Trophoblast cell (in vitro differentiated cells and primary cell): ENCODE results near the gene EPB41L5.

ENCODE experiments used
- DNase-seq, 2 donors: peaks; one replicate each; pipeline ENCODE4 v3.0.0-alpha.2; 2016
- H2AFZ ChIP-seq: 2 replicates; pipeline ENCODE4 v1.6.1; 2013; ENCODE audit warnings: low read length, moderate library complexity, mild to moderate bottlenecking; ENCODE audit not compliant: insufficient read depth, poor library complexity
- H2AK5ac ChIP-seq: 2 replicates; pipeline ENCODE4 v1.6.1; 2013; ENCODE audit warnings: mild to moderate bottlenecking, low read length
- H2BK120ac ChIP-seq: 2 replicates; pipeline ENCODE4 v1.6.1; 2013; ENCODE audit warnings: low read length, mild to moderate bottlenecking, moderate library complexity; ENCODE audit not compliant: insufficient read depth, poor library complexity
- H2BK12ac ChIP-seq: 2 replicates; pipeline ENCODE4 v1.6.1; 2013; ENCODE audit warnings: mild to moderate bottlenecking, low read length, moderate library complexity
- H2BK5ac ChIP-seq: 2 replicates; pipeline ENCODE4 v1.6.1; 2013; ENCODE audit warnings: low read length, low read depth, moderate library complexity, mild to moderate bottlenecking; ENCODE audit not compliant: poor library complexity
- H3K14ac ChIP-seq: 2 replicates; pipeline ENCODE4 v1.6.1; 2013; ENCODE audit warnings: mild to moderate bottlenecking, low read length
- H3K18ac ChIP-seq: 2 replicates; pipeline ENCODE4 v1.6.1; 2013; ENCODE audit warnings: mild to moderate bottlenecking, low read length
- H3K23ac ChIP-seq: 2 replicates; pipeline ENCODE4 v1.6.1; 2013; ENCODE audit warnings: low read length
- H3K27ac ChIP-seq: 2 replicates; pipeline ENCODE4 v1.5.1; 2013; ENCODE audit warnings: low read depth, mild to moderate bottlenecking, inconsistent platforms, low read length, moderate library complexity
- H3K27me3 ChIP-seq: 2 replicates; pipeline ENCODE4 v1.6.1; 2013; ENCODE audit warnings: inconsistent platforms, mild to moderate bottlenecking, low read length, moderate library complexity; ENCODE audit not compliant: insufficient read depth
- H3K36me3 ChIP-seq, 2 experiments: 1 replicate in 1 of 2; 2 replicates in 1 of 2; pipeline ENCODE4 v1.6.1; 2013; ENCODE audit warnings: low read length in 2 of 2, mild to moderate bottlenecking in 2 of 2, moderate library complexity in 1 of 2; ENCODE audit not compliant: insufficient read depth in 2 of 2, control insufficient read depth in 1 of 2
- H3K4ac ChIP-seq: 2 replicates; pipeline ENCODE4 v1.6.1; 2013; ENCODE audit warnings: low read depth, mild to moderate bottlenecking, low read length, moderate library complexity
- H3K4me1 ChIP-seq, 2 experiments: 1 replicate in 1 of 2; 2 replicates in 1 of 2; pipeline ENCODE4 v1.6.1; 2013; ENCODE audit warnings: low read length in 2 of 2, mild to moderate bottlenecking in 2 of 2, moderate library complexity in 1 of 2; ENCODE audit not compliant: insufficient read depth in 2 of 2, control insufficient read depth in 1 of 2
- H3K4me2 ChIP-seq: 2 replicates; pipeline ENCODE4 v1.6.1; 2013; ENCODE audit warnings: inconsistent platforms, mild to moderate bottlenecking, low read length, moderate library complexity
- H3K4me3 ChIP-seq: 2 replicates; pipeline ENCODE4 v1.5.1; 2013; ENCODE audit warnings: mild to moderate bottlenecking, low read depth, low read length, inconsistent platforms
- H3K79me1 ChIP-seq: one replicate; pipeline ENCODE4 v1.6.1; 2013; ENCODE audit warnings: low read length
- H3K79me2 ChIP-seq: 2 replicates; pipeline ENCODE4 v1.6.1; 2013; ENCODE audit warnings: low read length, mild to moderate bottlenecking; ENCODE audit not compliant: control insufficient read depth, insufficient read depth, poor library complexity
- H3K9ac ChIP-seq: 2 replicates; pipeline ENCODE4 v1.6.1; 2013; ENCODE audit warnings: mild to moderate bottlenecking, low read length
- H3K9me3 ChIP-seq: 2 replicates; pipeline ENCODE4 v1.6.1; 2013; ENCODE audit warnings: low read depth, mild to moderate bottlenecking, control low read depth, inconsistent platforms, low read length; ENCODE audit not compliant: insufficient read depth
- H4K12ac ChIP-seq: 2 replicates; pipeline ENCODE4 v1.6.1; 2013; ENCODE audit warnings: low read depth, mild to moderate bottlenecking, low read length, moderate library complexity
- H4K8ac ChIP-seq: 2 replicates; pipeline ENCODE4 v1.6.1; 2013; ENCODE audit warnings: low read depth, mild to moderate bottlenecking, low read length, moderate library complexity
- H4K91ac ChIP-seq: one replicate; pipeline ENCODE4 v1.6.1; 2013; ENCODE audit warnings: low read depth, mild to moderate bottlenecking, low read length, moderate library complexity
- WGBS: extraction: QIAGEN DNeasy Blood & Tissue Kit; methylation state at CpG from one replicate; pipeline ENCODE4 v1.1.7; 2013; ENCODE audit warnings: missing lambda C conversion rate; ENCODE audit not compliant: insufficient read length, insufficient coverage; ENCODE audit errors: extremely low coverage; 5-methylcytosine and 5-hydroxymethylcytosine counted together

The EPB41L5 gene

DNA sequence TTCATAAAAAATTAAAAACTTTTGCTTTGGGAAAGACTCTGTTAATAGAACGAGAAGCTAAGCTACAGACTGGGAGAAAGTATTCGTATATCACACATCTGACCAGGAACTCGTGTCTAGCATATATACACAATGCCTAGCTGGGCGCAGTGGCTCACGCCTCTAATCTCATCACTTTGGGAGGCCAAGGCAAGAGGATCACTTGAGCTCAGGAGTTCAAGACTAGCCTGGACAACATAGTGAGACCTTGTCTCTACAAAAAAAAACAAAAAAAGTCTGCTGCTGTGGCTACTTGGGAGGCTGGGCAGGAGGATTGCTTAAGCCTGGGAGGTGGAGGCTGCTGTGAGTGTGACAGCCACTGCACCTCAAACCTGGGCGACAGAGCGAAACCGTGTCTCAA is 46.6 kb downstream of the EPB41L5 start:
- H3K79me1 ChIP-seq: no peaks in the 10 kb centered on the region

DNA sequence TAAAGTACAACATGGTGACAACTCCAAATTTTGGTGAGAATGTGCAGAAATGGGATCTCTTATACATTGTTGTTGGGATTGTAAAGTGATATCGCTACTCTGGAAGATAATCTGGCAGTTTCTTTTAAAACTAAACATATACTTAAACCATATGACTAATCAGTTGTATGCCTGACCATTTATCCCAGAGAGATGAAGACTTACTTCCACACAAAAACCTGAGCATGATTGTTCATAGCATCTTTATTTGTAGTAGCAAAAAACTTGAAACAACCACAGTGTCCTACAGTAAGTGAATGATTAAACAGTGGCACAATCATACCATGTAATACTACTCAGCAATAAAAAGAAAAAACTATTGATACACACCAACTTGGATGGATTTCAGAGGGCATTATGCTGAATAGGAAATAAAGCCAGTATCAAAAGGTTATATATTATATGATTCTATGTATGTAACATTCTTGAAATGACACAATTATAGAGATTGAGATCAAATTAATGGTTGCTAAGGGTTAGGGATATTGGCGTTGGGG is 47.3 kb downstream of the EPB41L5 start:
- Histone ChIP-seq H3K4me3 (no peak overlapping the region), H2BK120ac (no peak overlapping the region), H3K23ac (no peak overlapping the region), H4K12ac (no peak overlapping the region), H3K9ac (no peak overlapping the region), H3K27ac (no peak overlapping the region), H2AK5ac (no peak overlapping the region), H3K9me3 (no peaks in the 10 kb centered on the region), H3K18ac (no peak overlapping the region), H3K4me2 (no peak overlapping the region), H3K14ac (no peak overlapping the region), H2AFZ (no peak overlapping the region), H3K79me1 (no peaks in the 10 kb centered on the region), H2BK5ac (no peak overlapping the region), H4K8ac (no peak overlapping the region), H3K27me3 (no peaks in the 10 kb centered on the region), H3K79me2 (no peaks in the 10 kb centered on the region), H2BK12ac (no peak overlapping the region), H3K4ac (no peak overlapping the region), H3K36me3 (no peaks in the 10 kb centered on the region), H3K4me1 (no peaks in the 10 kb centered on the region), H4K91ac (no peak overlapping the region)
- peak in 1 of 2 donors; percentile 15 for DNase-seq
- no CpG with 5 or more reads among the region's 2 CpGs for WGBS

More for the DNA sequence above, 46.6 kb downstream of the EPB41L5 start:
- Histone ChIP-seq H3K18ac (no peak overlapping the region), H3K4me2 (no peak overlapping the region), H3K27me3 (no peaks in the 10 kb centered on the region), H2BK12ac (no peak overlapping the region), H4K12ac (no peak overlapping the region), H2BK5ac (no peak overlapping the region), H3K4ac (no peak overlapping the region), H3K4me1 (no peaks in the 10 kb centered on the region), H3K27ac (no peak overlapping the region), H2AK5ac (no peak overlapping the region), H3K36me3 (no peaks in the 10 kb centered on the region), H3K9me3 (no peaks in the 10 kb centered on the region), H3K9ac (no peak overlapping the region), H3K79me2 (no peaks in the 10 kb centered on the region), H2BK120ac (no peak overlapping the region), H4K8ac (no peak overlapping the region), H3K23ac (no peak overlapping the region), H4K91ac (no peak overlapping the region), H3K14ac (no peak overlapping the region), H3K4me3 (no peak overlapping the region), H2AFZ (no peak overlapping the region)
- DNase-seq: no peak
- WGBS: no CpG with 5 or more reads among the region's 8 CpGs

DNA sequence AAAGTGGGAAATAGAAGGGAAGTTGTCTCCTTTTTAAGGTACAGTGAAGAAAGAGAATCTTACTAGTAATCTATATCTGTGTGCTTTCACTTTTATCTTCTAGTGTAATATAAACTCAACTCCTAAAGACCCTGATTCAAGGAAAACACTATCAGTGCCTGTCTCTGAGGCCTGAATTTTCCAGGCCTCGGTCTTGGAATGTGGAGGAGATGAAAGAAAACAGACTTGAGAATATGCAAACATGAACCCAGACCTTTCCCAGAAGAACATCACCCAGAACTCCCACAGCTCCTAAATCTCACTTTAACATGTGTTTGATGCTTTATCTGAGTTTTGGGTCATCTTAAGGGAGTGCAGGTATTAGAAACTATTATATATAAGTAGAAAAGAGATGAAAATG is 51.8 kb downstream of the EPB41L5 start:
- Histone ChIP-seq H3K27ac (no peak overlapping the region), H3K4me2 (no peak overlapping the region), H4K91ac (no peak overlapping the region), H3K23ac (no peak overlapping the region), H2BK120ac (no peak overlapping the region), H3K18ac (no peak overlapping the region), H2BK5ac (no peak overlapping the region), H3K9me3 (no peaks in the 10 kb centered on the region), H3K9ac (no peak overlapping the region), H3K79me1 (no peaks in the 10 kb centered on the region), H4K8ac (no peak overlapping the region), H3K36me3 (no peaks in the 10 kb centered on the region), H3K79me2 (no peaks in the 10 kb centered on the region), H2BK12ac (no peak overlapping the region), H2AK5ac (no peak overlapping the region), H3K4me1 (no peaks in the 10 kb centered on the region), H3K4ac (no peak overlapping the region), H4K12ac (no peak overlapping the region), H3K27me3 (no peaks in the 10 kb centered on the region), H3K4me3 (no peak overlapping the region), H3K14ac (no peak overlapping the region), H2AFZ (no peak overlapping the region)
- WGBS: no CpG with 5 or more reads among the region's 1 CpG
- no peak for DNase-seq

DNA sequence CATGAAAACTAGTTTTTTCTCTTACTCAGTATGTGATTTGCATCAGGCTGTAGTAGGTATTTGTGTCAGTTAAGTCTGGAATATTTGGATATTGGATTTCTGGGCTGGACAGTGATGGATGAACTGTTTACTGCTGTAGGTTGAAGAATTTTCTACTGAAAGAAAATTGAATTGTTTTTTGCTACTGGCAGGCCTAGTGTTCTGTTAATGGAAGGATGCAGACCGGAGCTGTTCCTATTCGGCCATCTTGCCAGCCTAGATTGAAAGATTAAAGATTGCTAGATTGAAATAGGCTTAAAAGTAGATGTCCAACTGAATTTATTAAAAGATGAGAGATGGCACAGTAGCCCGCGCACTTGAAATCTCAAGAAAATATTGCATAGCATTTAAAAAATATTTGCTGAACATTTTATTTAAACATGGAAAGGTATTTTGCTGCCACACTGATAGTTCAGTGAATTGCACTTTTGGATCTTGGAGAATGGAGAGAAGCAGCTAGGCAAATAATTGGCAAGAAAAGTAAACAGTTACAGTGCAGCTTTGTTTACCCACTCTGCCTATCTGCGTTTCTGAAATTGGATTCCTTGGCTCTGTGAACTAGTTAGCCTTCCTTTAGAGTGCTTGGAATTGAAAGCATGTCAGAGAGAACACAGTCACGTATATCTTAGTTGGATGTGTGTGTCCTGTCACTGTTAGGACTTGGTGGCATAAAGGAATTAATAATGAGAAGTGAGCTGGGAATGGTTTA is 54.1 kb downstream of the EPB41L5 start:
- Histone ChIP-seq H3K27me3 (no peaks in the 10 kb centered on the region), H3K23ac (no peak overlapping the region), H3K36me3 (no peaks in the 10 kb centered on the region), H3K18ac (no peak overlapping the region), H3K4me1 (no peaks in the 10 kb centered on the region), H3K4ac (no peak overlapping the region), H4K91ac (no peak overlapping the region), H2AFZ (no peak overlapping the region), H2BK120ac (no peak overlapping the region), H3K4me3 (no peak overlapping the region), H3K9ac (no peak overlapping the region), H3K14ac (no peak overlapping the region), H3K79me1 (no peaks in the 10 kb centered on the region), H2BK5ac (no peak overlapping the region), H4K8ac (no peak overlapping the region), H3K9me3 (no peaks in the 10 kb centered on the region), H2BK12ac (no peak overlapping the region), H2AK5ac (no peak overlapping the region), H3K79me2 (no peaks in the 10 kb centered on the region), H3K4me2 (no peak overlapping the region), H4K12ac (no peak overlapping the region), H3K27ac (no peak overlapping the region)
- WGBS: no CpG with 5 or more reads among the region's 6 CpGs
- DNase-seq: peak in 1 of 2 donors; percentile 68
